ENCODE results near the gene TIMM44. TPM values are rescaled to one million over a fixed set of nuclear protein-coding genes. Genes with fewer than 3 reads are reported as not detected.

Gene TIMM44
- total and polyA plus RNA-seq, 2 of the 8 experiments (the other 6 are each of a cell fraction or from before 2014, with no cell fraction given) = 131 to 150 TPM

GRCh38 chr19:7978179-7978825 is 34.8 kb upstream of the TIMM44 start (continued):
- TF ChIP-seq ATF2 (IDR thresholded peaks at IDR 0.05; ENCODE audit: low read length) = no peak
- no peak for TF ChIP-seq RAD21 (IDR thresholded peaks at IDR 0.05 in 1 of 2, conservative IDR thresholded peaks at IDR 0.05 in 1 of 2; ENCODE audit: low read depth in 2 of 2, low read length in 2 of 2)
- no peak for TF ChIP-seq SAP30 (IDR thresholded peaks at IDR 0.05; ENCODE audit: insufficient read depth, insufficient replicate concordance, low read length)
- TF ChIP-seq RFX5 (IDR thresholded peaks at IDR 0.05; ENCODE audit: borderline replicate concordance, low read depth, low read length) = no peak
- TF ChIP-seq MAX (IDR thresholded peaks at IDR 0.05) = no peak
- no peak for TF ChIP-seq TBP (IDR thresholded peaks at IDR 0.05; ENCODE audit: low read depth, low read length)
